Ammon's horn (tissue), 1 donor: ENCODE results near the gene CDH13.

Source experiments
- DNase-seq: peaks from one replicate; pipeline ENCODE4 v3.0.0-alpha.2; 2016; ENCODE audit warnings: low spot score

Gene CDH13

DNA sequence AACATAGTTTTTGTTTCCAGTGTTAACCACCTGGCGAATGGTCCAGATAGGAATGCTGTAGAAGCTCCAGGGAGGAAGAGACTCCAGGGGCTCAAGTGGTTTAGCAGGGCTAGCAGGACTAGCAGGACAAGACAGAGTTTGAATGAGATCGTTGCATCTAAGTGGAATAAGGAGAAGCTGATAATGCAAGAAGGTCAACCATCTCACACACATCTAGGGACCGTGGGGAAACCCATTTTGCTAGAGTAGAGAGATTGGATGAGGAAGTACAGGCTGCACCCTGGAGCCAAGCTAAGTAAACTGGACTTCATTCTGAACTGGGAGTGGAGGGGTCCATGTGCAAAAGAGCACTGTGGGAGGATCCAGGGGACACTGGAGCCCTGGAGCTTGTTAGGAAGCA lies 1094.9 kb downstream of the CDH13 start:
- DNase-seq = no peak

DNA sequence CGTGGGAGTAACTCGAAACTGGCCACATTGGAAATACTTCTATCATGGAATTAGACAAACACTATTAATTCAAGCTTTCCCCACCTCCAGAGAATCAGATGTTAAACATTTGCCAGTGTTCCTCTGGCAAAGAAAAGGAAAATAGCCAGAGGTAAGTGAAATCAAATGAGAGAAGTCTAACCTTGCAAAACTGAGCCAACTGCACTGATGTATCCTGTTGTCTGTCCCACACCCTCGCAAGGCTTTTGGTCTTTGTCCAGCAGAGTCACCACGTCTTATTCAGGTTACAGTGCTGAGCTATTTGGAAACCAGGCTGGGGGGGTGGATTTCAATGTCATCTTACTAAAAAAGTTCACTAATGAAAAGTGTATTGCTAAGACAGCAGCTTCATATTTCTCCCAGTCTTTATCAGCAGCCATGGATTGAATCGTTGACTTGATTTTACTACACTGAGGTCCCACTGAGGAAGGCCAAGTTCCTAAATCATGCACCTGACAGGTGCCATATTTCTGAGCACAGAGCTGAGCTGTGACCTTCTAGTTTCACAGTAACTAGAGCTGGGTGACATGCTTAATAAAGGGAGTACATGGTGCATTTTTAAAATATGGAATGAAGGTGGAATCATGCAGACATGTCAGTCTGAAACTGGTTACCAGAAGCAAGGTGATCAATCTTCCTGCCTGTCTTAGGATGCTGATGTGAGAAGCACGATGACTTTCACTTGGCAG lies 1095.9 kb downstream of the CDH13 start:
- no peak for DNase-seq

DNA sequence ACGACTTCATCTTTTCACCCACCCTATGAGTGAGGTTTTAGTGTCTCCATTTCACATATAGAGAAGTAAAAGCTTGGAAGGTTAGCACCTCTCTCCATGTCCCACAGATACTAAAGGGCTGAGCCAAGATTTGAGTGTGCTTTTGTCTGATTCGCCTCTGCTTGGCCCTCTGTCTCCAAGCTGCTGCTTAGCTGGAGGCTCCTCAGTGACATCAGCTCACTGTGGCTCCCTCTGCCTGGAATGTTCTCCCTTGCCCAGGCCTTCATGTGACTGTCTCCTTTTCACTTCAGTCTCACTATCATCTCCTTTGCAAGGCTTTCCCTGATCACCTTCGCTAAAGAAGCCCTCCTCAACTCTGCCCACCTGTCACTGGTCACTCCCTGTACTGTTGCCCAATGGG lies 1096.5 kb downstream of the CDH13 start:
- DNase-seq = no peak

DNA sequence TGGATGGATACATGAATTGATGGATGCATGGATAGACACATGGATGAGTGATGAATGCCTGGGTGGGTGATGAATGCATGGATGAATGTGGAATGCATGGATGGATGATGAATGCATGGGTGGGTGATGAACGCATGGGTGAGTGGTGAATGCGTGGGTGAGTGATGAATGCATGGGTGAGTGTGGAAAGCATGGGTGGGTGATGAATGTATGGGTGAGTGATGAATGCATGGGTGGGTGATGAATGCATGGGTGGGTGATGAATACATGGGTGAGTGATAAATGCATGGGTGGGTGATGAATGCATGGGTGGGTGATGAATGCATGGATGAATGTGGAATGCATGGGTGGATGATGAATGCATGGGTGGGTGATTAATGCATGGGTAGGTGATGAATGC lies 1097.1 kb downstream of the CDH13 start:
- no peak for DNase-seq

DNA sequence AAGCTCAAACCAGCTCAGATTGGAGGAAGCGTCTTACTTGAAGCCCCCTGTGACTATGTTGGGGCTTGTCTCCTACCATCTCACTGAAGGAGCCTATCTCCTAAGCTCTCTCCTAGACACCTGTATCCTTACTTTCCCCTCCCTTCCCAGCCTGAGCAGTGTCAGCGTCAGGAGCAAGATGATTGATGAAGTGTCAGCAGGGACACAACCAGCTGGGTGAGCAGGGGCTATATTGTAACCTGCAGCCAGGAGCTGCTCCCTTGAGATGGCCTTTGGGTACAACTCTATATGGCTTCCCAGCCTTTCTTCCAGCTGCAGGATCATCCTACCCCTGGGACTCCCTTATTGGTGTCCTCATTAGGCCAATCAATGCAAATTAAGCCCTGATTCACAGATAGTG lies 1097.8 kb downstream of the CDH13 start:
- DNase-seq = no peak

DNA sequence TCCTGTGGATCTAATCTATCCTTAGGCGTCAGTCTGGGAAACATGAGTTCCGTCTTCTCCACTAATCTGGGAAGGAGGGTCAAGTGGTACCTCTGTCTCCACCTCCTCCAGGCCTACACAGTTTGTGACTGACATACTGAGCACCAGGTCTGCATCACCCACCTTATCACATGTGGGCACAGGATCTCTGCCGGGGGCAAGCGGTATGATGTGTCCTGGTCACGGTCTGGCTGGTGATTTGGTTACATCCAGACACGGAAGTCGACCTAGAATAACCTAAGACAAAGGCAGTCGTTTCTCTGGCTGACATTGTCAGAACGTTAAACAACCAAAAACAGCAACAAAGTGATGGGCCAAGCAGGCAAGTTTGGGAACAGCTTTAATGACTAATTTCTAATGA lies 1098.5 kb downstream of the CDH13 start:
- DNase-seq = no peak

DNA sequence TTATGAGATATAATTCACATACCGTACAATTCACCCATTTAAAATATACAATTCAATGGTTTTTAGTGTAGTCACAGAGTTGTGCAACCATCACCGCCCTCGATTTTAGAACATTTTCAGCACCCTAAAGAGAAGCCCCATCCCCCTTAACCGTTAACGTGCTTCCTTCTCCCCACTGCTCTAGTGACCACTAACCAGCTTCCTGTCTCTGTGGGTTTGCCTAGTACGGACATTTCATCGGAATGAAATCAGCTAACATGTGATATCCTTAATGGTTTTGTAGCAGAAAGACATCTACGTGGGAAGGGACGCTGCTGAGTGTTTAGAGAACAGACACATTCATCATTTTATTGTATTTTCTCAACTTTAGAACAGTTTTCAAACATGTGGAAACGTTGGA lies 1100.2 kb downstream of the CDH13 start:
- no peak for DNase-seq

DNA sequence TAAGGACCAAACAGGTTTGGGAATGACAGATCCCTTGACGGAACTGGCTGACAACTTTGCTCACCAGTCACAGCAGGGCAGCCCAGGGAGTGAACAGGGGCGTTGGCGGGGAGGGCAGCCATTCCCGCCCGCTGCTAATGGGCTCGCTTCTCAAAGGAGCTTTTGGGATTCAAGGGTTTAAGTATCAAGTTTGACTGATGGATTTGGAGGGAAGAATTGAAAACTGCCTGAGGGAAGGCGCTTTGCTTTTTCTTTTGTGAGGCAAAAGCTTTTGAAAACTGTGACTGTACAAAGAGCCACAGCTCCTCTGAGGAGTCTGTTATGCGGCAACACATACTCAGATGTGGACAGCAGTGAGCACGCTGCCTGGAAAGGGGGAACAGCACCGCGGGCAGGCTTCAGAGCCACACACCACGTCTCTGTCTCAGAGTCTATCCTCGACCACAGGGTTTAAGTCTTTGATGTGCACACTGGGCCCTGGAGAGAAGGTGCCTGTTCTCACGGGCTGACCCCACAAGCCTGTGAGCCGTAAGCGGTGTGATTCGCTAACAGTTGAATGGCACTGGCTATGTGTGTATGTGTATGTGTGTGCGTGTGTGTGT lies 1101.1 kb downstream of the CDH13 start:
- no peak for DNase-seq

DNA sequence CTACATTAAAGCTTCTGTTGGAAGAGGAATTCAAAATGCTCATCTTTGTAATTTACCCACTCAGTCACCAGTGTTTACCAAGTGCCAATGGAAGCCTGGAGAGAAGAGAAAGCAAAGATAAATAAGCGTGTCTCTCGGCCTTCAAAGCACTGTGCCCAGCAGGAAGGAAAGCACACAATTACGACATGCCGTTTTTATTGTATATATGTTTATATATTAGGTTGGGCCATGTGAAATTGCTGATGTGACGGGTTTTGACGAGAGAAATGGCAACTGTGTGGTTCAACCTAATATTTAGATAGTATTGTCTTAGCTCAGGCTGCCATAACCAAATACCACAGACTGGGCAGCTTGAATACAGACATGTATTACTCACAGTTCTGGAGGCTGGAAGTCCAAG lies 1101.7 kb downstream of the CDH13 start:
- no peak for DNase-seq

DNA sequence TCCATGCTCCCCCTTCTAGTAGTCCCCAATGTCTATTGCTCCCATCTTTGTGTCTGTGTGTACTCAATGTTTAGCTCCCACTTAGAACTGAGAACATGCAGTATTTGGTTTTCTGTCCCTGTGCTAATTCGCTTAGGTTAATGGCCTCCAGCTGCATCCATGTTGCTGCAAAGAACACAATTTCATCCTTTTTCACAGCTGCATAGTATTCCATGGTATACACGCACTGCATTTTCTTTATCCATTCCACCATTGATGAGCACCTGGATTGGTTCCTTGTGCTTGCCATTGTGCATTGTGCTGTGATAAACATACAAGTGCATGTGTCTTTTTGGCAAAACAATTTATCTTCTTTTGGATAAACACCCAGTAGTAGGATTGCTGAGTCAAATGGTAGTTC lies 1104.0 kb downstream of the CDH13 start:
- DNase-seq = no peak

DNA sequence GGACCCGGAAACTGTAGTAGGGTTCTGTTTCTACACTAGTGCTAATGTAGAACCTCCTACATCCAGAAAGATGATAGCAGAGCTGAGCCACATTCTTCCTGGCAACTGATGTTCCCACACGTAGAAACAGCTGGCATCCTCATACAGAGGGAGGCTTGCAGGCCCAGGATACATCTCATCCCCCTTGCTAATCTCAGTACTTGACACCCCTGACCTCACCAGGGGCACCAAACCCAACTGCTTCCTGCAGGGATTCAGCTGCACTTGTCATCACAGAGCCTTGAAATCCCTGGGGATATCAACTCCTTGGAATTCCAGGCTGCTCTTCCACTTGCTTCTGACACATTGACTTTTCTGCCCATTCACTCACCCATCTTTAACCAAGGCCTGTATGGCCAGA lies 1105.8 kb downstream of the CDH13 start:
- DNase-seq = no peak

DNA sequence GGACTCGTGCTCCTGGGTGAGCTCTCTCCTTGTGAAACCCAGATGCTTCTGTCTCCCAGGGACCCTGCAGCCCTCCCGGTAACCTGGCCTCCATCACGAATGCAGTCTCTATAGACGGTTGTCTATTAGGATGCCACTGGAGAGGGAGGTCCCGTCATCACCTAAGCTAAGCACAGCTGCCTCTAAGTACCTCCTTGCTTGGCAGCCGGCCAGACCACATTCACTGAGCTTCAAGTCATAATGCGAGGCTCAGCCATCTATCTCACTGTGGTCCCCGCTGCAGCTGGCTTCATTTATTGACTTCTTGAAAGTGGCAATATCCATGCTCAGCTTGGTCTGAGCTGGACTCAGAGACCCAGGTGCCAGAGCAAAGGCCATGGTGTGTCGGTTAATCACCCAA lies 1106.5 kb downstream of the CDH13 start:
- no peak for DNase-seq

DNA sequence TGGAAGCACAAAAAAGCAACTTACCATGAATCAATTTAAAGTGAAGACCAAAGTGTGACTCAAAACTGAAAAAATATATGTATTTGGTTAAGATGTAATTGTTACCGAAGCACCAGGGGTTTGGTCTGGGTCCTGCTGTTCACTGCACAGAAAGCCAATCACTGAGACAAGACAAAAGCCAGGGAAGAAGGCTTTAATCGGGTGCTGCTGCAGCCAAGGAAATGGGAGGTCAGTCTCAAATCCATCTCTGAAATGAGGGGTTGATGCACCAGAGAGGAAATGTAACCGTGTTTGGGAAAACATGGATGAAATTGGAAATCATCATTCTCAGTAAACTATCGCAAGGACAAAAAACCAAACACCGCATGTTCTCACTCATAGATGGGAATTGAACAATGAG lies 1107.4 kb downstream of the CDH13 start:
- DNase-seq = no peak

DNA sequence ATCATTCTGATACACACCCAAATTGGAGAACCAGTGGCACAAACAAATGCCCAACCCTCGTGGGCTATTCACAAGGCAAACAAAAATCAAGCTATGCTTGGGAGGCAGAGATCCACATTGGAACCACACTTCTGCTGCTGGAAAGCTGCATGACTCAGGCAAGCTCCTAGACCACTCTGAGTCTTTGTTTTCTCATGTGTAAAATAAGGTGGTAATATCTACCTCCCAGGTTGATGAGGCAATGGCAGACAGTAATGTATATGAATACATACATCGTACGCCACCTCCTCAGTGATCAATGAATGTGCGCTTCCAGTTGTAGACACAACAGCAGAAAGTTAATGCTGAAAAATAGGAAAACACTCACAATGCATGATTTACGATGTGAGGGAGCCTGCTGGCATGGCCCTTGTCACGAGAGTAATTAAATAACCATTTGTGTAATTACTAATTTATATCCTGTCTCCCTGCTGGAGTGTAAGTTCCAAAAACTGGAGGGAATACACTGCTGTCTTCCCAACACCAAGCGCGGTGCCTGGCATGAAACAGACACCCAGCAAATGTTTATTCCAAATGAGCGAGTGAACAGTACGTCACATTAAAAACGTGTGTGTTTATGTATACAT lies 1111.1 kb downstream of the CDH13 start:
- DNase-seq = no peak

DNA sequence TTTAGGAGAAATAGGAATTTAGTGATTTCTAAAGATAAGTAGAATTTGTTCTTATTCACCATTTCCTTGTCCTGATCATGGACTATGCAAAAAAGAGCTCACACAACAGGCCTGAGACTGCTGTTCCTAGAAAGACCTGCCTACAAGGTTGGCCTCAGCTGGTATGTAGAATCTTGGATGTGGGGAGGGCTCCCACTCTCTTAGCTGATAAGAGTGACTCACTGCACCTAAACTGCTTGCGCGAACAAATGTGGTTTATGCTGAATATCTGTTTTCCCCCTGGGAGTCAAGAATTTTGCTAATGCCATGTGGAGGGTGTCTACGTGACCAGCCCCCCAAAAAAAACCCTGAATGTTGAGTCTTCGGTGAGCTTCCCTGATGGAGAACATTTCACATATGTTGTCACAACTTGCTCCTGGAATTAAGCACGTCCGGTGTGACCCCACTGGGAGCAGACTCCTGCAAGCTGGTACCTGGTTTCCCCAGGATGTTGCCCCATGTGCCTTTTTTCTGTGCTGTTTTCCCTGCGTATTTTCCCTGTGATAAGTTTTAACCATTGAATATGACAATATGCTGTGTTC lies 1112.2 kb downstream of the CDH13 start:
- no peak for DNase-seq

DNA sequence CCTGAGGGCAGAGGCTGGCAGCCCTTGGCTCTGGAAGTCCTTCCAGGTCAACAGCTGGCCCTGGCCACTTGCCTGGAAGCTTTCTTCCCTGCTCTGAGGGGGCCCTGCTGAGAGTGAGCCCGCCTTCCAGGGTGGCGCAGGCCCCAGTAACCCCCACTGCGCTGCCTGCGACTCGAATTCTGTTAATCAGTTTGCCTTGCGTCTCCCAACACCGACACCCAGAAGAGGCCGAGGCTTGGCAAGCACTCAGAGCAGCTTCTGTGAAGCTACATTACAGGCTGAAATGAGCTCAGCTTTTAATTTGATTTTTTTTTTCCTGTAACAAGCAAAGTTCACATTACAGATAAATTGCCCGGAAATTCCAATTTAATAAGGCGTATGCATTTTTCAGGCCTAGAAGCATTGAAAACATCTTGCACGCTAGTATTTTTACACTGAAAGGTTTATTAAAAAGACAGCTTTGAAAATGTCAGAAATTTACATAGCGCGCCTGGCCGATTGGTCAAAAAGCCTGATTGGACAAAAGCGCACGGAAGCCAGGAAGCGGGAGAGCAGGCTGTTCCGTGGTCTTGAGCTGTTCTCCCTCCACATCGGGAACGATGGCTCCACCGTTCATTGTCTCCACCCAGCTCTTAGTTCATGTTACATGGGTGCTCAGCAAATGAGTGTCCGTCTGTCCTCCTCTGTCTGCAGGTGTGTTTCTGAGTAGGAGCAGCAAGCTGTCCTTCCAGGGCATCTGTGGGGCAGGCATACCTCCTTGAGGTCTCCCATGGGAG lies 1115.5 kb downstream of the CDH13 start:
- DNase-seq = peak; percentile 48

DNA sequence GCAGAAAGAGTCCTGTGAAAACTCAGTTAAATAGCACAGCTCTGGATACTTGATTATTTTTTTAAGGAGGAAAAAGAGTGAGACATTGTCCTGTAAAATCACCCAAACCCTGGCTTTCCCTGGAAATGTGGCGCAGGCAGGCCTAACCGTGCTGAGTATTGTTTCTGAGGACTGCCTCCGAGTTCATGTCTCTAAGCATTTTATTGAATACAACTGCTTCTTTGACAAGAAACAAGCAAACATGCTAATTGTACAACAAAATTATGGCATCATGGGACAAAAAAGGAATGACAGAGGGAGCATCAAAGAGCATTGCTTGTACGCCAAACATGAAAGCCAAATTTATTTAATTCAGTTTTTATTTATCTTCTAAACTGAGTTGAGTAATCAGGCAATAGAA lies 1116.5 kb downstream of the CDH13 start:
- DNase-seq = peak; percentile 34

DNA sequence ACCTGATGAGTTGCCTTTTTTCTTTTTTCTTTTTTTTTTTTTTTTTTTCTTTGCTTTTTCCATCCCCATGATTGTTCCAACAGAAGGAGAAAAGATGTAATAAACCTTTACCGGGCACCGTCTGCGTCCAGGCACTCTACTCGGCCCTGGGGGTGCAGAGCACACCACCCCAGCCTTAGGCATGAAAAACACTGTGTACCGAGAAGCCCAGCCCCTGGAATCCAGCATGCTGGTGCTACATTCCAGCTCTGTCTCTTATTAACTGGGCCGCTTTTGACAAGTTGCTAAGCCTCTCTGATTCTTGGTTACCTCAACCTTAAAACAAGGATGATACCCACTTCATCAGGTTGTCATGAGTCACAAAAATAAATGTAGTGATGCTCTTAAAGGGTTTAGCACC lies 1117.0 kb downstream of the CDH13 start:
- DNase-seq = no peak

DNA sequence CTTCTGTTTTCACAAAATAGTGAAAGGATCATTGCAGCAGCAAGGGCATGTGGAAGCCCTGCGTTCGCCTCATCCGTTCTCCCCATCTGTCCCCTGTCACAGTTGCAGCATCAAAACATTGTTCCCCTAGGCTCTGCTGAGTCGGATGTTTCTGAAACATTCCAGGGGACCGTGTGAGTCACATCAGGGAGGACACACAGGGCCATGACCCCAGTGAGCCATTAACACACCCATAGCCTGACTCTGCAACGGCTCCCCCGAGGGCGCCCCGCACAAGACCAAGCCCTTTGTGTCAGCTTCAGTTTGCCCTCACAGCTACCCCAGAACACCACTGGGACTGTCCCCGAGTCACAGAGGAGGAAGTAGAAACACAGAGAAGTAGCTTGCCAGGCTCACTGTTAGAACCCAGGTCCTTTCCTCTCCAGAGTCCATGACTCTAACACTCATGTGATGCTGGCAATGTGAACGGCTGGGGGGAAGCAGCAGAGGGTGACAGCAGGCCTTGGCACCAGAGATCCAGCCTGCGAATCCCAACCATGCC lies 1117.7 kb downstream of the CDH13 start:
- peak; percentile 61 for DNase-seq

DNA sequence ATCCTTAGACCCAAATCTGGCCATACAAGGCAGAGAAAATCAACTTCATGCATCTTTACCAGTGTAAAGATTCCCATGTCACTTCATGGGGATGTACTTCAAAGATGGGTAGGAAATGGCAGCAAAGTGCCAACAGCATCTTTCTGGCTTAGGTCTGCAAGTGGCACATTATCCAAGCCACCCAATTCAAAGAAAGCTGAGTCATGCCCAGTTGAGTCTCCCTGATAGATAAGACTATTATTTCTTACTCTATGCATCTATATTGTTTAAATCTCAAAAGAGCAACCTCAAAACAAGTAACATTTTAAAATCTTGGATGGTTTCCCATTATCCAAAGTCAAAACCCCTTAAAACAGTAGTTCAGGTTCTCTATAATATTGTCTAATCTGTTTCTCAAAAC lies 1119.8 kb downstream of the CDH13 start:
- no peak for DNase-seq

DNA sequence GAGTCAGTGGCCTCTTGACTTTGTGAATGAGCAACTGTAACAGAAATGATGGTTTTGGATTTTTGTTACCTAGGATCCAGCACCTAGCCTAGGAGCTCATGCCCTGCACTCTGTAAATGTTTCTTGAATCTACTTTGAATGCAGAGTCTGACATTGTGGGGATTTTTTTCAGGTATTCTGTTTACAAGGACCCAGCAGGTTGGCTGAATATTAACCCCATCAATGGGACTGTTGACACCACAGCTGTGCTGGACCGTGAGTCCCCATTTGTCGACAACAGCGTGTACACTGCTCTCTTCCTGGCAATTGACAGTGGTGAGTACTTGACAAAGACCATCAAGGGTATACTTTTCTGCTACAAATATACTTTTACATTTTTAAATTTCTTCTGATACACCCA lies 1121.2 kb downstream of the CDH13 start:
- DNase-seq = no peak

DNA sequence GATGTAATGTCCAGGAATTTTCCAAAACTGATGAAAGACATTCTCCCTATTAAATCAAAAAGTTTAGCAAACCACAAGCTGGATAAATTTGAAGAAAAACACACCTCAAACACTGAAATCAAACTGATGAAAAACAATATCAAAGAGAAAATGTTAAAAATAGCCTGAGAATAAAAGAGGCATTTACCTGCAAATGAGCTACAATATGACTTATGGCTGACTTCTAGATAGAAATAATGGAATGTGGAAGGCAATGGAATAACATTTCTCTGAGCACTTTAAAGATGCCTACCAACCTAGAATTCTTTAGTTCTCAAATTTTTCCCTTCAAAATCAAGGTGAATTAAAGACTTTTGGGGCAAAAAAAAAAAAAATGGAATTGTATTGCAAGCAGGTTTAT lies 1128.6 kb downstream of the CDH13 start:
- no peak for DNase-seq
